ENCODE data around the gene PTK6.
"Not testable (repeated sequence)": the region's sequence is repeated elsewhere in the genome, so short reads cannot be mapped to it uniquely, and the experiment has no call there.

The PTK6 gene

GRCh38 chr20:63495167-63495720, 41.9 kb downstream of the PTK6 start:
- DNase-seq (ENCODE audit: low read depth in 2 of 2): no peak

GRCh38 chr20:63494420-63495166, 42.6 kb downstream of the PTK6 start:
- no peak for DNase-seq (ENCODE audit: low read depth in 2 of 2)

GRCh38 chr20:63494084-63494419, 43.1 kb downstream of the PTK6 start:
- DNase-seq (ENCODE audit: low read depth in 2 of 2): no peak

- no peak for DNase-seq (ENCODE audit: low read depth in 2 of 2)
These were observed 43.6 kb downstream of the PTK6 start for GRCh38 chr20:63493563-63494020.

GRCh38 chr20:63492982-63493381, 44.2 kb downstream of the PTK6 start:
- no peak for DNase-seq (ENCODE audit: low read depth in 2 of 2)

GRCh38 chr20:63492518-63492917, 44.7 kb downstream of the PTK6 start:
- no peak for DNase-seq (ENCODE audit: low read depth in 2 of 2)

GRCh38 chr20:63491635-63492230, 45.4 kb downstream of the PTK6 start:
- no peak for DNase-seq (ENCODE audit: low read depth in 2 of 2)

- no peak for DNase-seq (ENCODE audit: low read depth in 2 of 2)
These were observed 46.1 kb downstream of the PTK6 start for GRCh38 chr20:63491078-63491477.

GRCh38 chr20:63490416-63490815, 46.8 kb downstream of the PTK6 start:
- DNase-seq (ENCODE audit: low read depth in 2 of 2): no peak

GRCh38 chr20:63488315-63489251, 48.6 kb downstream of the PTK6 start:
- no peak for DNase-seq (ENCODE audit: low read depth in 2 of 2)

- DNase-seq (ENCODE audit: low read depth in 2 of 2): no peak
These were observed 49.4 kb downstream of the PTK6 start for GRCh38 chr20:63487781-63488241.

GRCh38 chr20:63487116-63487764, 49.9 kb downstream of the PTK6 start:
- DNase-seq (ENCODE audit: low read depth in 2 of 2): no peak

GRCh38 chr20:63486300-63486855, 50.8 kb downstream of the PTK6 start:
- DNase-seq (ENCODE audit: low read depth in 2 of 2): no peak

- no peak for DNase-seq (ENCODE audit: low read depth in 2 of 2)
These were observed 52.3 kb downstream of the PTK6 start for GRCh38 chr20:63484651-63485403.

- no peak for DNase-seq (ENCODE audit: low read depth in 2 of 2)
These were observed 52.9 kb downstream of the PTK6 start for GRCh38 chr20:63484236-63484635.

GRCh38 chr20:63483834-63484233, 53.3 kb downstream of the PTK6 start:
- DNase-seq (ENCODE audit: low read depth in 2 of 2): no peak

GRCh38 chr20:63482021-63482587, 55.1 kb downstream of the PTK6 start:
- no peak for DNase-seq (ENCODE audit: low read depth in 2 of 2)

GRCh38 chr20:63481503-63481902, 55.7 kb downstream of the PTK6 start:
- DNase-seq (ENCODE audit: low read depth in 2 of 2): no peak

- not testable (repeated sequence) for DNase-seq (ENCODE audit: low read depth in 2 of 2)
These were observed 57.3 kb downstream of the PTK6 start for GRCh38 chr20:63479695-63480419.

Data from stimulated activated CD8-positive, alpha-beta memory T cell treated with anti-CD3 and anti-CD28 coated beads, Interleukin-15, amount 100 ng/mL, for 48 hours (primary cell).